Activated CD8-positive, alpha-beta memory T cell treated with anti-CD3 and anti-CD28 coated beads for 1 hour (primary cell): ENCODE data around the gene DHX32.

ENCODE experiments used
- DNase-seq, 2 donors: peaks; one replicate each; pipeline ENCODE4 v3.0.0-alpha.2; 2020; ENCODE audit warnings: low read depth in 1 of 2; ENCODE audit errors: extremely low read depth in 1 of 2

Gene DHX32

GRCh38 chr10:125850766-125851731 is 30.0 kb downstream of the DHX32 start:
- no peak for DNase-seq

GRCh38 chr10:125849448-125849847 is 31.6 kb downstream of the DHX32 start:
- DNase-seq = no peak

- no peak for DNase-seq
Observed at GRCh38 chr10:125848857-125849256, 32.2 kb downstream of the DHX32 start.

- DNase-seq = no peak
Observed at GRCh38 chr10:125848371-125848770, 32.7 kb downstream of the DHX32 start.

- no peak for DNase-seq
Observed at GRCh38 chr10:125846894-125847293, 34.2 kb downstream of the DHX32 start.

- no peak for DNase-seq
Observed at GRCh38 chr10:125845617-125846016, 35.5 kb downstream of the DHX32 start.

GRCh38 chr10:125844751-125845221 is 36.3 kb downstream of the DHX32 start:
- DNase-seq = no peak

- DNase-seq = no peak
Observed at GRCh38 chr10:125843603-125844329, 37.3 kb downstream of the DHX32 start.

GRCh38 chr10:125840955-125841354 is 40.1 kb downstream of the DHX32 start:
- DNase-seq = no peak

GRCh38 chr10:125840406-125840805 is 40.7 kb downstream of the DHX32 start:
- no peak for DNase-seq

- DNase-seq = no peak
Observed at GRCh38 chr10:125838802-125839575, 42.1 kb downstream of the DHX32 start.

GRCh38 chr10:125836746-125837145 is 44.3 kb downstream of the DHX32 start:
- no peak for DNase-seq

GRCh38 chr10:125828311-125828710 is 52.8 kb downstream of the DHX32 start:
- DNase-seq = no peak

GRCh38 chr10:125827133-125827532 is 54.0 kb downstream of the DHX32 start:
- DNase-seq = no peak

GRCh38 chr10:125824736-125825135 is 56.4 kb downstream of the DHX32 start:
- no peak for DNase-seq

GRCh38 chr10:125823663-125824251 is 57.3 kb downstream of the DHX32 start:
- no peak for DNase-seq

- DNase-seq = peak; percentile 84 to 87
Observed at GRCh38 chr10:125822878-125823662, 58.0 kb downstream of the DHX32 start, which contains the start of the genes BCCIP and UROS. Gene BCCIP, plus strand, starts transcription at chr10:125823546. Its CDS starts 12 bp downstream, at chr10:125823558. Gene UROS, minus strand, starts transcription at chr10:125823258. Its CDS starts 6,759 bp downstream, at chr10:125816499.

GRCh38 chr10:125820701-125821100 is 60.4 kb downstream of the DHX32 start:
- no peak for DNase-seq

GRCh38 chr10:125817337-125817946 is 63.6 kb downstream of the DHX32 start:
- DNase-seq = no peak
